Endothelial cell of umbilical vein (primary cell): ENCODE data around the gene ZDBF2. TPM values are rescaled to one million over a fixed set of nuclear protein-coding genes. Genes with fewer than 3 reads are reported as not detected.

Experiments used
- BruUV-seq: library from RNA; stranded (reverse); fragments of 400-500 nt; replicated peaks from 2 replicates; lab custom pipeline; 2021; lab: Mats Ljungman, UMichigan
- CTCF ChIA-PET: fragments of 300-600, 350-600 bp; sonication (Branson Sonifier 250); formaldehyde crosslinking; loops from one replicate; lab custom pipeline; 2021; ENCODE audit warnings: antibody characterized with exemption, inconsistent platforms; lab: Charles Lee
- POLR2A ChIA-PET: fragments of 300-600, 350-600 bp; sonication (Branson Sonifier 250); formaldehyde crosslinking; loops from one replicate; lab custom pipeline; 2021; ENCODE audit warnings: antibody characterized with exemption, inconsistent platforms; lab: Charles Lee
- DNase-seq: peaks from one replicate; pipeline ENCODE4 v3.0.0-alpha.2; 2011; ENCODE audit warnings: low read depth, low spot score
- FAIRE-seq: peaks from 2 replicates; lab custom pipeline; 2011; peaks lifted over from hg19 to GRCh38; lab: Jason Lieb, UNC
- H2AFZ ChIP-seq: 2 replicates; pipeline ENCODE4 v1.6.0; 2012; ENCODE audit warnings: low read depth, low read length, control low read depth, inconsistent platforms
- H3K27ac ChIP-seq: 2 replicates; pipeline ENCODE4 v1.5.1; 2011; ENCODE audit warnings: low read depth, mild to moderate bottlenecking, control low read depth, low read length, moderate library complexity; ENCODE audit not compliant: insufficient read depth
- H3K27me3 ChIP-seq, 2 experiments: 2 replicates each; pipeline versions ENCODE4 v1.6.0 to v1.6.1; 2011; ENCODE audit warnings: low read length in 2 of 2, mixed read lengths in 1 of 2; ENCODE audit not compliant: control insufficient read depth in 2 of 2, insufficient read depth in 2 of 2
- H3K36me3 ChIP-seq, 2 experiments: 2 replicates in 1 of 2; 3 replicates in 1 of 2; pipeline ENCODE4 v1.5.1; 2011; ENCODE audit warnings: low read length in 2 of 2, mild to moderate bottlenecking in 1 of 2, moderate library complexity in 1 of 2; ENCODE audit not compliant: control insufficient read depth in 2 of 2, insufficient read depth in 2 of 2; ENCODE audit errors: extremely low read depth in 1 of 2
- H3K4me1 ChIP-seq: 3 replicates; pipeline ENCODE4 v1.5.1; 2011; ENCODE audit warnings: mild to moderate bottlenecking, low read length; ENCODE audit not compliant: control insufficient read depth, insufficient read depth; ENCODE audit errors: extremely low read depth
- H3K4me2 ChIP-seq: 2 replicates; pipeline ENCODE4 v1.6.1; 2011; ENCODE audit warnings: low read length, control low read depth, mixed read lengths; ENCODE audit not compliant: insufficient read depth
- H3K4me3 ChIP-seq, 3 experiments: fragments of 200-600 bp in 1 of 3; sonication (generic), shearing (Covaris generic) in 1 of 3; replicated peaks in 1 of 3; 2 replicates each; pipeline ENCODE4 v1.5.1; 2011 to 2016; ENCODE audit warnings: control low read depth in 3 of 3, low read length in 3 of 3, mild to moderate bottlenecking in 2 of 3, inconsistent platforms in 1 of 3, low read depth in 1 of 3, moderate library complexity in 1 of 3; ENCODE audit not compliant: insufficient read depth in 1 of 3
- H3K79me2 ChIP-seq: 2 replicates; pipeline ENCODE4 v1.6.0; 2012; ENCODE audit warnings: low read length, inconsistent platforms; ENCODE audit not compliant: control insufficient read depth, insufficient read depth
- H3K9ac ChIP-seq: replicated peaks from 2 replicates; pipeline ENCODE3; 2011; ENCODE audit warnings: low read length, control low read depth; ENCODE audit not compliant: insufficient read depth; ENCODE audit errors: extremely low read depth
- H3K9me1 ChIP-seq: replicated peaks from 3 replicates; pipeline ENCODE4 v1.6.0; 2011; ENCODE audit warnings: mild to moderate bottlenecking, low read length; ENCODE audit not compliant: control insufficient read depth, insufficient read depth; ENCODE audit errors: extremely low read depth
- H3K9me3 ChIP-seq: replicated peaks from 2 replicates; pipeline ENCODE4 v1.5.1; 2012; ENCODE audit warnings: low read length, inconsistent platforms; ENCODE audit not compliant: control insufficient read depth, insufficient read depth
- H4K20me1 ChIP-seq: replicated peaks from 2 replicates; pipeline ENCODE3; 2011; ENCODE audit warnings: mild to moderate bottlenecking, low read length; ENCODE audit not compliant: control insufficient read depth, insufficient read depth; ENCODE audit errors: extremely low read depth
- CTCF ChIP-seq, 2 donors: IDR thresholded peaks; 1 replicate in 1 of 2; 2 replicates in 1 of 2; pipeline ENCODE4 v1.5.1; 2011; ENCODE audit warnings: low read length in 2 of 2, mild to moderate bottlenecking in 2 of 2, moderate library complexity in 2 of 2, control low read depth in 1 of 2, inconsistent platforms in 1 of 2, low read depth in 1 of 2; ENCODE audit not compliant: insufficient read depth in 1 of 2; ENCODE audit errors: extremely low read depth in 1 of 2
- EZH2 ChIP-seq: IDR thresholded peaks from 2 replicates; pipeline ENCODE4 v1.6.1; 2012; ENCODE audit warnings: borderline replicate concordance, low read depth, mild to moderate bottlenecking, moderate library complexity, low read length, inconsistent platforms; ENCODE audit not compliant: severe bottlenecking
- GATA2 ChIP-seq: IDR thresholded peaks from 2 replicates; pipeline ENCODE4 v1.7.0; 2011; ENCODE audit warnings: low read depth, mild to moderate bottlenecking, moderate library complexity, mixed read lengths, low read length; ENCODE audit not compliant: insufficient read length, insufficient read depth
- JUN ChIP-seq: IDR thresholded peaks from 2 replicates; pipeline ENCODE4 v1.6.1; 2011; ENCODE audit warnings: borderline replicate concordance, low read depth; ENCODE audit not compliant: insufficient read length, insufficient read depth
- MAX ChIP-seq: IDR thresholded peaks from 2 replicates; pipeline ENCODE4 v1.6.1; 2011; ENCODE audit not compliant: insufficient read depth, insufficient read length
- POLR2A ChIP-seq: IDR thresholded peaks from 2 replicates; pipeline ENCODE4 v1.6.1; 2012; ENCODE audit warnings: low read depth, mild to moderate bottlenecking, control low read depth, low read length
- POLR2AphosphoS5 ChIP-seq: IDR thresholded peaks from 2 replicates; pipeline ENCODE4 v1.6.1; 2012; ENCODE audit warnings: low read depth, mild to moderate bottlenecking, control low read depth, low read length, moderate library complexity; ENCODE audit not compliant: insufficient read depth
- dilution Hi-C: fragments of 300-500 bp; cut with MboI; formaldehyde crosslinking; loops from one replicate; pipeline ENCODE4 v1.15.0; 2019; ENCODE audit warnings: low sequenced_read_pairs; ENCODE audit not compliant: extremely low pct_ligation_motif_present
- intact Hi-C: fragments of 100-400 bp; cut with micrococcal nuclease; formaldehyde crosslinking; loops from one replicate; pipeline ENCODE4 v1.10.0; 2022
- polyA plus RNA-seq, 4 experiments: library from polyadenylated mRNA; depleted of rRNA in 3 of 4; stranded (reverse) in 3 of 4; unstranded in 1 of 4; fragments of >200 nt; gene quantifications; 2 replicates each; pipeline versions ENCODE4 v1.2.1 to v1.2.3, GENCODE V29; 2011 to 2012; ENCODE audit warnings: missing spikeins in 1 of 4
- total RNA-seq: library from RNA; stranded (reverse); gene quantifications from 2 replicates; pipeline ENCODE4 v1.2.3, GENCODE V29; 2021

The ZDBF2 gene
- total and polyA plus RNA-seq, 2 donors (not counting 3 experiments of a cell fraction or from before 2014, with no cell fraction given) = 1.3 to 9.6 TPM

- no peaks in the 10 kb centered on the region for H3K36me3 ChIP-seq
- H2AFZ ChIP-seq = no peak overlapping the region
- H4K20me1 ChIP-seq = no peaks in the 10 kb centered on the region
- DNase-seq = no peak
- no peak overlapping the region for H3K27ac ChIP-seq
- intact Hi-C loops (no loop called here), dilution Hi-C loops (no loop called here)
- CTCF ChIA-PET = interaction anchor here (0.6 kb wide), 1 partner anchor 108 kb away, joined by 3 read pairs; no protein-coding TSS in a partner anchor
- no peak overlapping the region for H3K4me2 ChIP-seq
- H3K9me3 ChIP-seq = no peaks in the 10 kb centered on the region
- no peaks in the 10 kb centered on the region for H3K4me1 ChIP-seq
- H3K4me3 ChIP-seq = no peak overlapping the region
- no peak for TF ChIP-seq POLR2AphosphoS5
- TF ChIP-seq MAX = no peak
- TF ChIP-seq EZH2 = no peak
- no peak for TF ChIP-seq POLR2A
- no peak for TF ChIP-seq JUN
- TF ChIP-seq GATA2 = no peak
- TF ChIP-seq CTCF (IDR thresholded peaks at IDR 0.05; ENCODE audit: extremely low read depth in 1 of 2, insufficient read depth in 1 of 2, low read depth in 1 of 2, low read length in 2 of 2) = no peak
- no peaks in the 10 kb centered on the region for H3K79me2 ChIP-seq
- no peak overlapping the region for H3K9ac ChIP-seq
- H3K27me3 ChIP-seq = peaks cover 0 to 3% of the 10 kb centered on the region in 2 experiments
- H3K9me1 ChIP-seq = no peaks in the 10 kb centered on the region
- BruUV-seq = no TSS peak
- peak; percentile 64 for FAIRE-seq
- POLR2A ChIA-PET = interaction anchor here (0.5 kb wide), 1 partner anchor 28 kb away, joined by 4 read pairs; no protein-coding TSS in a partner anchor
Measured at GRCh38 chr2:206353685-206354084, 79.2 kb downstream of the ZDBF2 start.
